Stimulated activated CD8-positive, alpha-beta memory T cell treated with anti-CD3 and anti-CD28 coated beads, Interleukin-12 subunit alpha, Interleukin-12 subunit beta, amount 100 ng/mL, for 24 hours (primary cell): ENCODE measurements around the gene FOXP2.

Source experiments
- DNase-seq: peaks from one replicate; pipeline ENCODE4 v3.0.0-alpha.2; 2020; ENCODE audit errors: extremely low read depth

The FOXP2 gene

GRCh38 chr7:114715907-114716306 lies 301.3 kb downstream of the FOXP2 start:
- no peak for DNase-seq

GRCh38 chr7:114718861-114719260 lies 304.2 kb downstream of the FOXP2 start:
- DNase-seq, result no peak

GRCh38 chr7:114720725-114721124 lies 306.1 kb downstream of the FOXP2 start:
- DNase-seq, result no peak

GRCh38 chr7:114722562-114722961 lies 307.9 kb downstream of the FOXP2 start:
- no peak for DNase-seq

- DNase-seq, result no peak
These were observed 308.7 kb downstream of the FOXP2 start for GRCh38 chr7:114723308-114723707.

- no peak for DNase-seq
These were observed 325.5 kb downstream of the FOXP2 start for GRCh38 chr7:114740095-114740494.

GRCh38 chr7:114740941-114741340 lies 326.3 kb downstream of the FOXP2 start:
- DNase-seq, result no peak

GRCh38 chr7:114741911-114742310 lies 327.3 kb downstream of the FOXP2 start:
- no peak for DNase-seq
